H1 (cell line): Measurements from ENCODE around the gene TP73. TPM values are rescaled to one million over a fixed set of nuclear protein-coding genes. Genes with fewer than 3 reads are reported as not detected.
A peak's percentile ranks its signal among the peaks of the same experiment; 100 is the strongest.

Experiments used
- CTCF ChIA-PET: fragments of 300-600 bp; sonication (Branson Sonifier 250); formaldehyde crosslinking; loops from one replicate; lab custom pipeline; 2021; ENCODE audit not compliant: partially characterized antibody; lab: Charles Lee
- POLR2A ChIA-PET: fragments of 300-600 bp; sonication (Branson Sonifier 250); formaldehyde crosslinking; loops from one replicate; lab custom pipeline; 2021; ENCODE audit warnings: inconsistent platforms; ENCODE audit not compliant: partially characterized antibody; lab: Charles Lee
- DNase-seq, 2 experiments: peaks; one replicate each; pipeline versions ENCODE4 v3.0.0 to v3.0.0-alpha.2; 2010 to 2022; ENCODE audit warnings: low spot score in 2 of 2, low read depth in 1 of 2, mixed read lengths in 1 of 2
- FAIRE-seq: peaks from 2 replicates; lab custom pipeline; 2011; peaks lifted over from hg19 to GRCh38; lab: Jason Lieb, UNC
- H2AFZ ChIP-seq: 2 replicates; pipeline ENCODE4 v1.8.1; 2012; ENCODE audit warnings: low read length, inconsistent platforms
- H2AK5ac ChIP-seq: 2 replicates; pipeline ENCODE4 v1.6.1; 2013; ENCODE audit warnings: low read depth, low read length
- H2BK120ac ChIP-seq: replicated peaks from 2 replicates; pipeline ENCODE3; 2013; ENCODE audit warnings: low read depth, low read length, inconsistent platforms
- H2BK12ac ChIP-seq: 2 replicates; pipeline ENCODE4 v1.6.1; 2013; ENCODE audit warnings: low read depth, low read length
- H2BK15ac ChIP-seq: 2 replicates; pipeline ENCODE4 v1.6.1; 2013; ENCODE audit warnings: low read length
- H2BK20ac ChIP-seq: 2 replicates; pipeline ENCODE4 v1.6.1; 2013; ENCODE audit warnings: low read length
- H2BK5ac ChIP-seq: 2 replicates; pipeline ENCODE4 v1.6.1; 2013; ENCODE audit warnings: low read depth, low read length
- H3K14ac ChIP-seq: 2 replicates; pipeline ENCODE4 v1.6.1; 2013; ENCODE audit warnings: inconsistent platforms; ENCODE audit not compliant: insufficient read length
- H3K18ac ChIP-seq: 2 replicates; pipeline ENCODE4 v1.6.1; 2013; ENCODE audit warnings: low read length; ENCODE audit errors: extremely low read depth
- H3K23ac ChIP-seq: 2 replicates; pipeline ENCODE4 v1.6.1; 2013; ENCODE audit warnings: inconsistent platforms; ENCODE audit not compliant: insufficient read length
- H3K23me2 ChIP-seq: 2 replicates; pipeline ENCODE4 v1.6.1; 2013; ENCODE audit warnings: low read depth, low read length
- H3K27ac ChIP-seq: 2 replicates; pipeline ENCODE4 v1.6.1; 2011; ENCODE audit warnings: low read depth, low read length, inconsistent platforms
- H3K27me3 ChIP-seq, 4 experiments: replicated peaks in 1 of 4; 1 replicate in 1 of 4; 2 replicates in 3 of 4; pipeline versions ENCODE4 v1.6.1 to v1.8.1; 2011 to 2013; ENCODE audit warnings: low read length in 3 of 4, mild to moderate bottlenecking in 3 of 4, inconsistent platforms in 2 of 4, mixed read lengths in 2 of 4, moderate library complexity in 1 of 4; ENCODE audit not compliant: control insufficient read depth in 3 of 4, insufficient read depth in 3 of 4; ENCODE audit errors: extremely low read depth in 1 of 4
- H3K36me3 ChIP-seq, 4 experiments: 2 replicates each; pipeline versions ENCODE4 v1.6.1 to v1.8.1; 2011 to 2013; ENCODE audit warnings: mild to moderate bottlenecking in 4 of 4, low read length in 3 of 4, moderate library complexity in 2 of 4, control low read depth in 1 of 4, inconsistent platforms in 1 of 4; ENCODE audit not compliant: insufficient read depth in 4 of 4, control insufficient read depth in 2 of 4
- H3K4ac ChIP-seq: replicated peaks from 2 replicates; pipeline ENCODE3; 2013; ENCODE audit warnings: low read length, low read depth, mixed read lengths, inconsistent platforms; ENCODE audit not compliant: insufficient read length
- H3K4me1 ChIP-seq, 4 experiments: replicated peaks in 1 of 4; 1 replicate in 1 of 4; 2 replicates in 3 of 4; pipeline versions ENCODE4 v1.6.1 to v1.8.1; 2011 to 2013; ENCODE audit warnings: low read length in 3 of 4, inconsistent platforms in 2 of 4, mixed read lengths in 1 of 4; ENCODE audit not compliant: insufficient read depth in 4 of 4, control insufficient read depth in 3 of 4
- H3K4me2 ChIP-seq, 2 experiments: 2 replicates each; pipeline versions ENCODE4 v1.6.1 to v1.8.1; 2011 to 2013; ENCODE audit warnings: low read depth in 2 of 2, low read length in 2 of 2, control low read depth in 1 of 2, inconsistent platforms in 1 of 2, mild to moderate bottlenecking in 1 of 2; ENCODE audit not compliant: insufficient read depth in 1 of 2
- H3K4me3 ChIP-seq, 4 experiments: fragments of 200-600, 300-600 bp in 1 of 4; sonication (generic), shearing (Covaris generic), sonication (Bioruptor Twin) in 1 of 4; 2 replicates each; pipeline versions ENCODE4 v1.5.1 to v1.8.1; 2011 to 2016; ENCODE audit warnings: low read length in 4 of 4, low read depth in 3 of 4, control low read depth in 2 of 4, inconsistent platforms in 2 of 4, mild to moderate bottlenecking in 2 of 4, mixed read lengths in 1 of 4, moderate library complexity in 1 of 4; ENCODE audit not compliant: insufficient read depth in 2 of 4; ENCODE audit errors: extremely low read depth in 1 of 4
- H3K56ac ChIP-seq: replicated peaks from 2 replicates; pipeline ENCODE3; 2013; ENCODE audit warnings: low read depth, mild to moderate bottlenecking, mixed read lengths, low read length, inconsistent platforms; ENCODE audit not compliant: insufficient read length
- H3K79me1 ChIP-seq: 2 replicates; pipeline ENCODE4 v1.6.1; 2013; ENCODE audit warnings: low read depth, low read length, control low read depth
- H3K79me2 ChIP-seq, 2 experiments: 2 replicates each; pipeline versions ENCODE4 v1.6.1 to v1.8.1; 2012 to 2013; ENCODE audit warnings: low read length in 2 of 2, mild to moderate bottlenecking in 2 of 2, inconsistent platforms in 1 of 2; ENCODE audit not compliant: insufficient read depth in 2 of 2, control insufficient read depth in 1 of 2
- H3K9ac ChIP-seq, 4 experiments: replicated peaks in 1 of 4; 1 replicate in 1 of 4; 2 replicates in 3 of 4; pipeline versions ENCODE4 v1.6.1 to v1.8.1; 2011 to 2013; ENCODE audit warnings: low read depth in 3 of 4, low read length in 3 of 4, control low read depth in 2 of 4, mild to moderate bottlenecking in 2 of 4, moderate library complexity in 2 of 4, inconsistent platforms in 1 of 4; ENCODE audit errors: extremely low read depth in 1 of 4
- H3K9me3 ChIP-seq, 2 experiments: 2 replicates each; pipeline versions ENCODE4 v1.6.1 to v1.8.1; 2012 to 2013; ENCODE audit warnings: mild to moderate bottlenecking in 2 of 2, moderate library complexity in 2 of 2, control low read depth in 1 of 2, inconsistent platforms in 1 of 2, low read depth in 1 of 2, low read length in 1 of 2, mixed read lengths in 1 of 2; ENCODE audit not compliant: insufficient read depth in 2 of 2
- H4K20me1 ChIP-seq, 2 experiments: replicated peaks in 1 of 2; 2 replicates each; pipeline versions ENCODE3 to v1.8.1; 2011 to 2013; ENCODE audit warnings: inconsistent platforms in 2 of 2, low read length in 2 of 2, mild to moderate bottlenecking in 1 of 2; ENCODE audit not compliant: insufficient read depth in 2 of 2, control insufficient read depth in 1 of 2
- H4K5ac ChIP-seq: 2 replicates; pipeline ENCODE4 v1.6.1; 2013; ENCODE audit warnings: low read length, low read depth, mixed read lengths, inconsistent platforms; ENCODE audit not compliant: insufficient read length
- H4K8ac ChIP-seq: 2 replicates; pipeline ENCODE4 v1.8.0; 2013; ENCODE audit warnings: mild to moderate bottlenecking, moderate library complexity, low read length, inconsistent platforms; ENCODE audit not compliant: insufficient read depth; ENCODE audit errors: extremely low read depth
- H4K91ac ChIP-seq: replicated peaks from 2 replicates; pipeline ENCODE3; 2013; ENCODE audit warnings: low read length, mixed read lengths, inconsistent platforms; ENCODE audit not compliant: insufficient read length
- WGBS, 2 experiments: shearing (Covaris generic) in 1 of 2; methylation state at CpG; one replicate each; pipeline versions ENCODE4 v1.1.6 to v1.1.7; 2013 to 2015; ENCODE audit warnings: low lambda C conversion rate in 2 of 2, mixed read lengths in 2 of 2, inconsistent platforms in 1 of 2, low coverage in 1 of 2, missing lambda C conversion rate in 1 of 2; ENCODE audit not compliant: insufficient replicate concordance in 2 of 2, insufficient coverage in 1 of 2, insufficient read length in 1 of 2; ENCODE audit errors: extremely low coverage in 1 of 2, missing lambda C conversion rate in 1 of 2; 5-methylcytosine and 5-hydroxymethylcytosine counted together
- polyA plus RNA-seq, 7 experiments: library from polyadenylated mRNA; depleted of rRNA in 3 of 7; stranded (reverse) in 5 of 7; unstranded in 2 of 7; fragments of >200 nt in 5 of 7; fragments of 200-250 nt in 2 of 7; gene quantifications; 1 replicate in 5 of 7; 2 replicates in 1 of 7; 4 replicates in 1 of 7; pipeline versions ENCODE4 v1.2.1 to v1.2.3, GENCODE V29; 2011 to 2013; ENCODE audit warnings: missing spikeins in 2 of 7, mixed read lengths in 2 of 7
- total RNA-seq: library from RNA; stranded (reverse); fragmentation: NEBNext Ultra II Directional; extraction: Animal tissue kit (Norgen Biotek cat#: 25700); gene quantifications from 2 replicates; pipeline ENCODE4 v1.2.1, GENCODE V29; 2021

The TP73 gene
- total and polyA plus RNA-seq, 2 of the 8 experiments (the other 6 are each of a cell fraction or from before 2014, with no cell fraction given): 2.6 to 3.1 TPM

- Histone ChIP-seq H3K27ac (no peak overlapping the region), H2BK12ac (no peak overlapping the region), H2BK15ac (no peak overlapping the region), H3K4me3 (no peak overlapping the region), H3K9me3 (no peaks in the 10 kb centered on the region), H3K23me2 (peaks cover 4% of the 10 kb centered on the region; the same call in 1 of the 2 replicates), H4K5ac (no peak overlapping the region), H3K27me3 (peaks cover 0 to 3% (median 0%) of the 10 kb centered on the region in 4 experiments; a peak in 3 of 7 replicates), H3K9ac (no peak overlapping the region), H2BK120ac (no peak overlapping the region), H3K79me1 (no peaks in the 10 kb centered on the region), H2BK5ac (no peak overlapping the region), H2AK5ac (no peak overlapping the region), H3K18ac (no peak overlapping the region), H3K56ac (no peak overlapping the region), H2AFZ (no peak overlapping the region), H3K4me1 (peaks cover 0 to 30% (median 22%) of the 10 kb centered on the region in 4 experiments; a peak in 6 of 7 replicates), H3K4ac (no peak overlapping the region), H3K79me2 (no peaks in the 10 kb centered on the region), H2BK20ac (no peak overlapping the region), H4K91ac (peak overlapping the region; percentile 27), H3K4me2 (no peak overlapping the region), H4K20me1 (peaks cover 0 to 1% of the 10 kb centered on the region in 2 experiments), H3K23ac (no peak overlapping the region), H3K14ac (no peak overlapping the region), H4K8ac (no peak overlapping the region), H3K36me3 (no peaks in the 10 kb centered on the region)
- whole genome bisulfite sequencing, 2 experiments: 91% methylated on average over 15 of the region's 15 CpGs; no CpG with 5 or more reads in 1 of the 2 experiments
- ChIA-PET CTCF (interaction anchor here (1.0 to 2.2 kb wide), 6 partner anchors 12 to 56 kb away, joined by 3 to 7 read pairs (median 4); no protein-coding TSS in a partner anchor), POLR2A (no interaction called here)
- no peak for DNase-seq
- FAIRE-seq: no peak
These were observed 18.5 kb downstream of the TP73 start for GRCh38 chr1:3670823-3671265.
